ENCODE measurements around the gene HS6ST2.

The HS6ST2 gene

GRCh38 chrX:132712350-132712749 is 246.1 kb downstream of the HS6ST2 start:
- TF ChIP-seq, protein P1, sequence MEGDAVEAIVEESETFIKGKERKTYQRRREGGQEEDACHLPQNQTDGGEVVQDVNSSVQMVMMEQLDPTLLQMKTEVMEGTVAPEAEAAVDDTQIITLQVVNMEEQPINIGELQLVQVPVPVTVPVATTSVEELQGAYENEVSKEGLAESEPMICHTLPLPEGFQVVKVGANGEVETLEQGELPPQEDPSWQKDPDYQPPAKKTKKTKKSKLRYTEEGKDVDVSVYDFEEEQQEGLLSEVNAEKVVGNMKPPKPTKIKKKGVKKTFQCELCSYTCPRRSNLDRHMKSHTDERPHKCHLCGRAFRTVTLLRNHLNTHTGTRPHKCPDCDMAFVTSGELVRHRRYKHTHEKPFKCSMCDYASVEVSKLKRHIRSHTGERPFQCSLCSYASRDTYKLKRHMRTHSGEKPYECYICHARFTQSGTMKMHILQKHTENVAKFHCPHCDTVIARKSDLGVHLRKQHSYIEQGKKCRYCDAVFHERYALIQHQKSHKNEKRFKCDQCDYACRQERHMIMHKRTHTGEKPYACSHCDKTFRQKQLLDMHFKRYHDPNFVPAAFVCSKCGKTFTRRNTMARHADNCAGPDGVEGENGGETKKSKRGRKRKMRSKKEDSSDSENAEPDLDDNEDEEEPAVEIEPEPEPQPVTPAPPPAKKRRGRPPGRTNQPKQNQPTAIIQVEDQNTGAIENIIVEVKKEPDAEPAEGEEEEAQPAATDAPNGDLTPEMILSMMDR (conservative IDR thresholded peaks at IDR 0.05; ENCODE audit: control insufficient read depth, insufficient read depth, low read depth, low read length): no peak
- H3K4me3 ChIP-seq (ENCODE audit: control insufficient read depth, low read depth, low read length): no peak overlapping the region
- DNase-seq (ENCODE audit: low read depth): no peak

GRCh38 chrX:132710656-132711155 is 247.7 kb downstream of the HS6ST2 start:
- H3K4me3 ChIP-seq (ENCODE audit: control insufficient read depth, low read depth, low read length): no peak overlapping the region
- DNase-seq (ENCODE audit: low read depth): no peak
- TF ChIP-seq, protein P1 (conservative IDR thresholded peaks at IDR 0.05; ENCODE audit: control insufficient read depth, insufficient read depth, low read depth, low read length): no peak

DNA sequence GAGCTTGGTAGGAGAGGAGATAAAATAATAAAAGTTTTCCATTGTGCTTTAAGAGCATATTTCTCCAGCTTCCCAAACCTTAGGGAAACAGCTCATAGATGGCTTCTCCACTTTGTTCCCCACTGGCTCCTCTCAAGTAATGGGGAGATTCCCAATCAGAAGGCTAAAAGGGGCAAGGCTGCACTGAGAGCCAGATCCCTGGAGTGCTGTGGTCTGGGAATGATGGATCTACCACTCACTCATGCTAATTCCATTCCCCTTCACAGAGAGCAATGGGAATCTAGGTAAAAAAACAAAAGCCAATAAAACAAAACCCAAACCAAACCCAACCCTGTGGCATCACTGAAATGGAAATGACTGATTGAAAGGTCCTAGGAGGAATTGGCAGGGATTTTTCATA is 249.9 kb downstream of the HS6ST2 start:
- H3K4me3 ChIP-seq (ENCODE audit: control insufficient read depth, low read depth, low read length): no peak overlapping the region
- no peak for DNase-seq (ENCODE audit: low read depth)
- TF ChIP-seq, protein P1 (conservative IDR thresholded peaks at IDR 0.05; ENCODE audit: control insufficient read depth, insufficient read depth, low read depth, low read length): no peak

DNA sequence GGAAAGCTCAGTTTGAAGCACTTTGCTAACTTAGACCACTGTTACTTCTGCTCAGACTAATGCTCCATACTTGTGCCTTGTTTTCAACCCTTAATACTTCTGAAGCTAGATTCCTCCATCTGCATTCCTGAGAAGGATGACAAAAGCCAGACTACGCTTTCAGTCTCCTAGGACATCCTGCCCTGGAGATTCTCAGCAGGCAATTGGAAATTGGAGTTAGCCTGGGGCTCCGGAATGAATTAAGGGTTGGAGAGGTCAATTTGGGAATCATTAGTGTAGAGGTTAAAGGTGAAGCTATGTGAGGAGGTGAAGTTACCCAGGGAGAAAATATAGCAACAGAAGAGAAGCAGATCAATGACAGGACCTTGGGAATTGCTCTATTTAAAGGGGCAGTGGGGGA is 253.7 kb downstream of the HS6ST2 start:
- no peak overlapping the region for H3K4me3 ChIP-seq (ENCODE audit: control insufficient read depth, low read depth, low read length)
- TF ChIP-seq, protein P1 (conservative IDR thresholded peaks at IDR 0.05; ENCODE audit: control insufficient read depth, insufficient read depth, low read depth, low read length): no peak
- no peak for DNase-seq (ENCODE audit: low read depth)

- H3K4me3 ChIP-seq (ENCODE audit: control insufficient read depth, low read depth, low read length): no peak overlapping the region
- no peak for DNase-seq (ENCODE audit: low read depth)
- TF ChIP-seq, protein P1 (conservative IDR thresholded peaks at IDR 0.05; ENCODE audit: control insufficient read depth, insufficient read depth, low read depth, low read length): no peak
Measured at GRCh38 chrX:132694382-132694781, 264.0 kb downstream of the HS6ST2 start.

DNA sequence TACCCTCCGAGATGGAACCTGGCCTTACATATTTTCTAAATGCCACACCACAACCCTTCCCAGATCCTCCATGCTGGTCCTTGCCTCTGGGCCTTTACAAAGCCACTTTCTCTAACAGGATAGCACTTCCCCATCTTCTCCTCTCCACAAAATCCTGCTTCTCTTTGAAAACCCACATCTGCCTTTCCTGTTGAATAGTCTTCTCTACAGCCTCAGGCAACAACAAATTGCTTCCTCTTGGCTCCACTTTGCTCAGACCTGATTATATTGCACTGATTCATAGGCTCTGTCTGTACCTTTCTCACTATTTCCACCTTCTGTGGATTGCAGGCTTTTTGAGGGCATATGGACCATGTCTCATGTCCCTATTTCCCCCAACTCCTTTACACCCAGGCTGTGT is 265.9 kb downstream of the HS6ST2 start:
- no peak for DNase-seq (ENCODE audit: low read depth)
- TF ChIP-seq, protein P1 (conservative IDR thresholded peaks at IDR 0.05; ENCODE audit: control insufficient read depth, insufficient read depth, low read depth, low read length): no peak
- no peak overlapping the region for H3K4me3 ChIP-seq (ENCODE audit: control insufficient read depth, low read depth, low read length)

DNA sequence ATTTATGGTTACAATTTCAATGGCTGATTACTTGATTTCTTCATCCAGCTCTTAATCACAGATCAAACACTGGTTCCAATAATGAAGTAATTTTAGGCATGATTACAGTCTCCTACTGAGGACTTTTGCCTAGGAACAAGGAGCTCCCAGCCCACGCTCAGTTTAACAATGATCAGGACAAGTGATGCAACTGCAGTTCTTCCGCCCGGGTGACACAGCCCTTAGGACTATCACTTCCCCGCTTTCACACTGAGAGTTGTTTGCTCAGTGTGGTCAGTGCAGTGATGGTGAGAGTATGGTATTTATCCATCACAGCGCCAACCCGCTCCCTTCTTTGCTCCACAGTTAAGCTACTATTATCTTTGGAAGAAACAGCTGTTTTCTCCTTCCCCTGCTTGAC is 266.4 kb downstream of the HS6ST2 start:
- H3K4me3 ChIP-seq (ENCODE audit: control insufficient read depth, low read depth, low read length): no peak overlapping the region
- TF ChIP-seq, protein P1 (conservative IDR thresholded peaks at IDR 0.05; ENCODE audit: control insufficient read depth, insufficient read depth, low read depth, low read length): no peak
- peak; percentile 11 for DNase-seq (ENCODE audit: low read depth)

Data from fibroblast of mammary gland (primary cell).